ENCODE results near the gene PANK3. TPM values are rescaled to one million over a fixed set of nuclear protein-coding genes. Genes with fewer than 3 reads are reported as not detected.

PANK3 gene
- total RNA-seq, 1 experiment from 2014 or later: 82.6 TPM

- peaks cover 28 to 40% (median 35%) of the 10 kb centered on the region in 3 experiments for H3K36me3 Mint-ChIP-seq (ENCODE audit: insufficient read depth in 1 of 3, low read depth in 3 of 3)
These were observed 10.4 kb downstream of the PANK3 start for GRCh38 chr5:168568738-168569137.

More at GRCh38 chr5:168568738-168569137, 10.4 kb downstream of the PANK3 start:
- Histone ChIP-seq H4K91ac (ENCODE audit: insufficient read length, low read depth, low read length) (no peak overlapping the region), H2BK120ac (ENCODE audit: low read depth, low read length, poor library complexity, severe bottlenecking) (no peak overlapping the region), H4K8ac (replicated peaks; ENCODE audit: insufficient read length, low read depth, low read length) (no peak overlapping the region), H3K79me2 (ENCODE audit: insufficient read depth, low read length) (peaks cover 28% of the 10 kb centered on the region; the same call in 1 of the 2 replicates), H3K27ac (ENCODE audit: insufficient read length, low read depth, low read length) (no peak overlapping the region), H3K14ac (ENCODE audit: insufficient read depth, low read length) (no peak overlapping the region), H2BK15ac (ENCODE audit: low read depth, low read length) (no peak overlapping the region), H3K27me3 (ENCODE audit: insufficient read depth, low read length) (no peaks in the 10 kb centered on the region), H3K4me1 (ENCODE audit: insufficient read depth, low read length) (no peaks in the 10 kb centered on the region), H3K4me2 (ENCODE audit: insufficient read depth, insufficient read length, low read length) (no peak overlapping the region), H3K9ac (ENCODE audit: extremely low read depth, insufficient read length, low read length) (no peak overlapping the region), H3K18ac (ENCODE audit: insufficient read length, low read depth, low read length) (no peak overlapping the region), H3K23me2 (ENCODE audit: insufficient read length, low read depth, low read length, poor library complexity, severe bottlenecking) (no peaks in the 10 kb centered on the region), H2AFZ (ENCODE audit: low read length) (no peak overlapping the region), H2BK20ac (ENCODE audit: low read depth, low read length, poor library complexity, severe bottlenecking) (no peak overlapping the region), H3K56ac (ENCODE audit: insufficient read length, low read depth, low read length) (no peak overlapping the region), H4K5ac (ENCODE audit: insufficient read length, low read depth, low read length) (no peak overlapping the region), H2AK5ac (ENCODE audit: insufficient read length, low read length) (no peak overlapping the region), H3K4ac (ENCODE audit: low read depth, low read length) (no peak overlapping the region), H3K9me3 (ENCODE audit: control insufficient read depth, low read depth, low read length) (no peaks in the 10 kb centered on the region), H2BK5ac (ENCODE audit: insufficient read length, low read length) (no peak overlapping the region), H3K23ac (ENCODE audit: insufficient read length, low read depth, low read length) (no peak overlapping the region), H3K79me1 (ENCODE audit: insufficient read depth, low read depth, low read length, poor library complexity, severe bottlenecking) (peaks cover 3% of the 10 kb centered on the region), H2BK12ac (ENCODE audit: insufficient read length, low read depth, low read length) (no peak overlapping the region), H4K20me1 (ENCODE audit: control insufficient read depth, insufficient read depth, insufficient read length) (no peaks in the 10 kb centered on the region), H3T11ph (ENCODE audit: low read length) (no peak overlapping the region)
- H3K4me3 Mint-ChIP-seq: no peak overlapping the region
- no peaks in the 10 kb centered on the region for H3K27me3 Mint-ChIP-seq (ENCODE audit: low read depth)
- DNase-seq: no peak
- H3K27ac Mint-ChIP-seq: no peak overlapping the region
- WGBS (ENCODE audit: extremely low coverage, insufficient read length, low lambda C conversion rate): no CpG with 5 or more reads among the region's 6 CpGs
- TF ChIP-seq, protein P1, sequence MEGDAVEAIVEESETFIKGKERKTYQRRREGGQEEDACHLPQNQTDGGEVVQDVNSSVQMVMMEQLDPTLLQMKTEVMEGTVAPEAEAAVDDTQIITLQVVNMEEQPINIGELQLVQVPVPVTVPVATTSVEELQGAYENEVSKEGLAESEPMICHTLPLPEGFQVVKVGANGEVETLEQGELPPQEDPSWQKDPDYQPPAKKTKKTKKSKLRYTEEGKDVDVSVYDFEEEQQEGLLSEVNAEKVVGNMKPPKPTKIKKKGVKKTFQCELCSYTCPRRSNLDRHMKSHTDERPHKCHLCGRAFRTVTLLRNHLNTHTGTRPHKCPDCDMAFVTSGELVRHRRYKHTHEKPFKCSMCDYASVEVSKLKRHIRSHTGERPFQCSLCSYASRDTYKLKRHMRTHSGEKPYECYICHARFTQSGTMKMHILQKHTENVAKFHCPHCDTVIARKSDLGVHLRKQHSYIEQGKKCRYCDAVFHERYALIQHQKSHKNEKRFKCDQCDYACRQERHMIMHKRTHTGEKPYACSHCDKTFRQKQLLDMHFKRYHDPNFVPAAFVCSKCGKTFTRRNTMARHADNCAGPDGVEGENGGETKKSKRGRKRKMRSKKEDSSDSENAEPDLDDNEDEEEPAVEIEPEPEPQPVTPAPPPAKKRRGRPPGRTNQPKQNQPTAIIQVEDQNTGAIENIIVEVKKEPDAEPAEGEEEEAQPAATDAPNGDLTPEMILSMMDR (conservative IDR thresholded peaks at IDR 0.05): no peak
- peaks cover 16 to 17% of the 10 kb centered on the region in 2 experiments for H3K4me1 Mint-ChIP-seq
- H3K9me3 Mint-ChIP-seq: no peaks in the 10 kb centered on the region
